Tibial nerve (tissue), 4 donors: ENCODE results near the gene PMPCA. TPM values are rescaled to one million over a fixed set of nuclear protein-coding genes. Genes with fewer than 3 reads are reported as not detected.

ENCODE experiments used
- DNase-seq, 2 donors: peaks; one replicate each; pipeline ENCODE4 v3.0.0-alpha.2; 2019; ENCODE audit warnings: low spot score in 2 of 2
- H3K27ac ChIP-seq, 4 donors: fragments of 200-600 bp; sonication (generic) in 3 of 4; one replicate each; pipeline ENCODE4 v1.5.1; 2017 to 2019; ENCODE audit warnings: mild to moderate bottlenecking in 1 of 4
- H3K27me3 ChIP-seq, 2 donors: fragments of 200-600 bp; sonication (generic) in 1 of 2; one replicate each; pipeline versions ENCODE4 v1.5.1 to v1.6.0; 2017 to 2019
- H3K36me3 ChIP-seq, 3 donors: fragments of 200-600 bp; sonication (generic); one replicate each; pipeline ENCODE4 v1.5.1; 2018 to 2019
- H3K4me1 ChIP-seq, 4 donors: fragments of 200-600 bp; sonication (generic) in 3 of 4; one replicate each; pipeline ENCODE4 v1.5.1; 2017 to 2019
- H3K4me3 ChIP-seq, 4 donors: fragments of 200-600 bp; sonication (generic) in 3 of 4; one replicate each; pipeline ENCODE4 v1.5.1; 2017 to 2019; ENCODE audit warnings: mild to moderate bottlenecking in 1 of 4, moderate library complexity in 1 of 4
- H3K9me3 ChIP-seq, 4 donors: fragments of 200-600 bp; sonication (generic) in 3 of 4; one replicate each; pipeline ENCODE4 v1.5.1; 2017 to 2019
- CTCF ChIP-seq, 5 experiments: fragments of 200-600 bp in 3 of 5; fragments of 450-650 bp in 2 of 5; sonication (generic) in 3 of 5; IDR thresholded peaks; one replicate each; pipeline ENCODE4 v1.5.1; 2016 to 2019; ENCODE audit warnings: antibody characterized with exemption in 5 of 5, mild to moderate bottlenecking in 3 of 5, moderate library complexity in 2 of 5
- EP300 ChIP-seq, 2 donors: sonication (generic); formaldehyde crosslinking; IDR thresholded peaks; one replicate each; pipeline ENCODE4 v1.6.1; 2017; ENCODE audit warnings: antibody characterized with exemption in 2 of 2, mild to moderate bottlenecking in 1 of 2
- POLR2A ChIP-seq, 2 donors: fragments of 450-650 bp; IDR thresholded peaks; one replicate each; pipeline ENCODE4 v1.6.1; 2017; ENCODE audit warnings: antibody characterized with exemption in 2 of 2, mild to moderate bottlenecking in 2 of 2, moderate library complexity in 2 of 2
- WGBS, 2 donors: methylation state at CpG; one replicate each; pipeline ENCODE4 v1.1.5; 2018; 5-methylcytosine and 5-hydroxymethylcytosine counted together
- total RNA-seq, 4 donors: library from RNA; depleted of rRNA; stranded (reverse); fragments of >200 nt; gene quantifications; one replicate each; pipeline ENCODE4 v1.1.0, GENCODE V29; 2016

Gene PMPCA
- total RNA-seq, 4 donors from 2014 or later: 35.6 to 42.0 (median 39.3) TPM

- WGBS, 2 donors: 82 to 90% methylated on average over 7 of the region's 7 CpGs
- DNase-seq: no peak
- Histone ChIP-seq H3K27me3 (no peaks in the 10 kb centered on the region), H3K36me3 (peaks cover 0 to 100% (median 22%) of the 10 kb centered on the region in 3 donors), H3K27ac (no peak overlapping the region), H3K9me3 (no peaks in the 10 kb centered on the region), H3K4me3 (no peak overlapping the region), H3K4me1 (no peaks in the 10 kb centered on the region)
- TF ChIP-seq POLR2A (IDR thresholded peaks at IDR 0.05) (no peak), EP300 (IDR thresholded peaks at IDR 0.05) (no peak), CTCF (IDR thresholded peaks at IDR 0.05) (no peak)
Observed at GRCh38 chr9:136445799-136446198, 35.3 kb downstream of the PMPCA start.

GRCh38 chr9:136447173-136447778 lies 36.8 kb downstream of the PMPCA start:
- H3K36me3 ChIP-seq: peaks cover 0 to 99% (median 32%) of the 10 kb centered on the region in 3 donors
- H3K27me3 ChIP-seq: no peaks in the 10 kb centered on the region
- no peak for DNase-seq
- H3K4me1 ChIP-seq: no peaks in the 10 kb centered on the region
- no peak overlapping the region for H3K27ac ChIP-seq
- 91 to 94% methylated on average over 27 of the region's 27 CpGs for WGBS, 2 donors
- no peak for TF ChIP-seq CTCF (IDR thresholded peaks at IDR 0.05)
- TF ChIP-seq POLR2A (IDR thresholded peaks at IDR 0.05): no peak
- TF ChIP-seq EP300 (IDR thresholded peaks at IDR 0.05): no peak
- H3K9me3 ChIP-seq: no peaks in the 10 kb centered on the region
- H3K4me3 ChIP-seq: no peak overlapping the region

GRCh38 chr9:136448655-136449054 lies 38.2 kb downstream of the PMPCA start:
- peaks cover 0 to 99% (median 32%) of the 10 kb centered on the region in 3 donors for H3K36me3 ChIP-seq
- no peaks in the 10 kb centered on the region for H3K9me3 ChIP-seq
- WGBS, 2 donors: 89 to 91% methylated on average over 3 of the region's 3 CpGs
- no peaks in the 10 kb centered on the region for H3K4me1 ChIP-seq
- no peak for DNase-seq
- H3K27me3 ChIP-seq: no peaks in the 10 kb centered on the region
- H3K4me3 ChIP-seq: no peak overlapping the region
- TF ChIP-seq EP300 (IDR thresholded peaks at IDR 0.05) (no peak), POLR2A (IDR thresholded peaks at IDR 0.05) (no peak), CTCF (IDR thresholded peaks at IDR 0.05) (no peak)
- no peak overlapping the region for H3K27ac ChIP-seq

- Histone ChIP-seq H3K27me3 (no peaks in the 10 kb centered on the region), H3K9me3 (no peaks in the 10 kb centered on the region), H3K4me1 (no peaks in the 10 kb centered on the region), H3K36me3 (peaks cover 3 to 99% (median 50%) of the 10 kb centered on the region in 3 donors), H3K27ac (no peak overlapping the region), H3K4me3 (no peak overlapping the region)
- no peak for DNase-seq
- TF ChIP-seq POLR2A (IDR thresholded peaks at IDR 0.05): no peak
- no peak for TF ChIP-seq CTCF (IDR thresholded peaks at IDR 0.05)
- TF ChIP-seq EP300 (IDR thresholded peaks at IDR 0.05): no peak
- WGBS, 2 donors: 83 to 84% methylated on average over 26 of the region's 26 CpGs
Observed at GRCh38 chr9:136451221-136451877, 40.9 kb downstream of the PMPCA start.

GRCh38 chr9:136453326-136453725 lies 42.9 kb downstream of the PMPCA start:
- Histone ChIP-seq H3K4me3 (no peak overlapping the region), H3K4me1 (no peaks in the 10 kb centered on the region), H3K27ac (no peak overlapping the region), H3K36me3 (peaks cover 3 to 99% (median 56%) of the 10 kb centered on the region in 3 donors), H3K9me3 (no peaks in the 10 kb centered on the region), H3K27me3 (no peaks in the 10 kb centered on the region)
- whole genome bisulfite sequencing, 2 donors: 89 to 92% methylated on average over 11 of the region's 11 CpGs
- no peak for DNase-seq
- TF ChIP-seq CTCF (IDR thresholded peaks at IDR 0.05): no peak
- no peak for TF ChIP-seq EP300 (IDR thresholded peaks at IDR 0.05)
- no peak for TF ChIP-seq POLR2A (IDR thresholded peaks at IDR 0.05)
